Omental fat pad (tissue), 4 donors: Measurements from ENCODE around the gene PAX7. TPM values are rescaled to one million over a fixed set of nuclear protein-coding genes. Genes with fewer than 3 reads are reported as not detected.
"Not testable (repeated sequence)": the region's sequence is repeated elsewhere in the genome, so short reads cannot be mapped to it uniquely, and the experiment has no call there.

ENCODE experiments used
- ATAC-seq: fragments of 150-250 bp; one replicate; pipeline ENCODE4 v1.9.1; 2016; ENCODE audit warnings: mild to moderate bottlenecking, moderate library complexity; ENCODE audit not compliant: low FRiP score
- DNase-seq: peaks from one replicate; pipeline ENCODE4 v3.0.0-alpha.2; 2019; ENCODE audit warnings: low spot score
- CTCF ChIP-seq, 3 donors: fragments of 450-650 bp; IDR thresholded peaks; one replicate each; pipeline ENCODE4 v1.5.1; 2016 to 2017; ENCODE audit warnings: antibody characterized with exemption in 3 of 3, mild to moderate bottlenecking in 3 of 3, moderate library complexity in 2 of 3
- total RNA-seq, 4 donors: library from RNA; depleted of rRNA; stranded (reverse); fragments of >200 nt; gene quantifications; one replicate each; pipeline ENCODE4 v1.1.0, GENCODE V29; 2016

PAX7 gene
- total RNA-seq: not detected

- no peak for DNase-seq
Observed at GRCh38 chr1:18630511-18631495, at the start of gene PAX7. Gene PAX7, plus strand, starts transcription at chr1:18630846. Its CDS starts 758 bp downstream, at chr1:18631604.

GRCh38 chr1:18581420-18581880, 49.2 kb upstream of the PAX7 start:
- DNase-seq (no peak), ATAC-seq (no peak)
- TF ChIP-seq CTCF (IDR thresholded peaks at IDR 0.05): no peak

More at GRCh38 chr1:18630511-18631495, at the start of gene PAX7:
- no peak for TF ChIP-seq CTCF (IDR thresholded peaks at IDR 0.05)
- ATAC-seq: no peak

GRCh38 chr1:18582890-18583289, 47.8 kb upstream of the PAX7 start:
- DNase-seq: no peak
- ATAC-seq: peak; percentile 15
- no peak for TF ChIP-seq CTCF (IDR thresholded peaks at IDR 0.05)

GRCh38 chr1:18583326-18583941, 47.2 kb upstream of the PAX7 start:
- no peak for DNase-seq
- ATAC-seq: peak; percentile 44

GRCh38 chr1:18586016-18586415, 44.6 kb upstream of the PAX7 start:
- ATAC-seq, DNase-seq: not testable (repeated sequence)

More at GRCh38 chr1:18583326-18583941, 47.2 kb upstream of the PAX7 start:
- TF ChIP-seq CTCF (IDR thresholded peaks at IDR 0.05): no peak

GRCh38 chr1:18588093-18588492, 42.6 kb upstream of the PAX7 start:
- TF ChIP-seq CTCF (IDR thresholded peaks at IDR 0.05): no peak
- DNase-seq: no peak
- no peak for ATAC-seq

GRCh38 chr1:18592368-18592767, 38.3 kb upstream of the PAX7 start:
- no peak for ATAC-seq
- no peak for TF ChIP-seq CTCF (IDR thresholded peaks at IDR 0.05)
- no peak for DNase-seq
